Measurements from ENCODE around the gene MCCC1.
A peak's percentile ranks its signal among the peaks of the same experiment; 100 is the strongest.
"Not testable (repeated sequence)": the region's sequence is repeated elsewhere in the genome, so short reads cannot be mapped to it uniquely, and the experiment has no call there.

Gene MCCC1

GRCh38 chr3:183038757-183039156 is 60.5 kb downstream of the MCCC1 start:
- DNase-seq, result no peak

- no peak for DNase-seq
These were observed 61.1 kb downstream of the MCCC1 start for GRCh38 chr3:183038221-183038620.

GRCh38 chr3:183033746-183034145 is 65.5 kb downstream of the MCCC1 start:
- no peak for DNase-seq

GRCh38 chr3:183032880-183033555 is 66.3 kb downstream of the MCCC1 start:
- DNase-seq, result no peak

GRCh38 chr3:183031826-183032225 is 67.5 kb downstream of the MCCC1 start:
- DNase-seq, result no peak

- no peak for DNase-seq
These were observed 70.9 kb downstream of the MCCC1 start for GRCh38 chr3:183028416-183028815.

GRCh38 chr3:183027276-183027675 is 72.0 kb downstream of the MCCC1 start:
- DNase-seq, result no peak

- DNase-seq, result no peak
These were observed 76.3 kb downstream of the MCCC1 start for GRCh38 chr3:183022936-183023516.

GRCh38 chr3:183018421-183019192 is 80.7 kb downstream of the MCCC1 start:
- no peak for DNase-seq

- DNase-seq, result no peak
These were observed 84.1 kb downstream of the MCCC1 start for GRCh38 chr3:183015185-183015584.

- DNase-seq, result no peak
These were observed 85.4 kb downstream of the MCCC1 start for GRCh38 chr3:183013856-183014255.

GRCh38 chr3:183013074-183013473 is 86.2 kb downstream of the MCCC1 start:
- no peak for DNase-seq

GRCh38 chr3:183008800-183009199 is 90.5 kb downstream of the MCCC1 start:
- DNase-seq, result no peak

GRCh38 chr3:183008303-183008702 is 91.0 kb downstream of the MCCC1 start:
- no peak for DNase-seq

GRCh38 chr3:183006396-183007002 is 92.8 kb downstream of the MCCC1 start:
- DNase-seq, result no peak

- no peak for DNase-seq
These were observed 99.5 kb downstream of the MCCC1 start for GRCh38 chr3:182999767-183000166.

- not testable (repeated sequence) for DNase-seq
These were observed 105.7 kb downstream of the MCCC1 start for GRCh38 chr3:182993486-182994201.

- DNase-seq, result no peak
These were observed 109.7 kb downstream of the MCCC1 start for GRCh38 chr3:182989566-182989965.

GRCh38 chr3:182986021-182986420 is 113.3 kb downstream of the MCCC1 start:
- no peak for DNase-seq

GRCh38 chr3:182983876-182984275 is 115.4 kb downstream of the MCCC1 start:
- no peak for DNase-seq

- no peak for DNase-seq
These were observed 118.3 kb downstream of the MCCC1 start for GRCh38 chr3:182981038-182981380.

- DNase-seq, result peak; percentile 81
These were observed 118.9 kb downstream of the MCCC1 start, which contains the start of gene DCUN1D1 for GRCh38 chr3:182980204-182981037. TSS of gene DCUN1D1 (minus strand) at chr3:182980538. CDS start at chr3:182980489, 49 bp downstream.

All from NCI-H1092 (cell line).